Endodermal cell (in vitro differentiated cells): ENCODE measurements around the gene SH2D7. TPM values are rescaled to one million over a fixed set of nuclear protein-coding genes. Genes with fewer than 3 reads are reported as not detected.

Experiments used
- DNase-seq: peaks from one replicate; pipeline ENCODE4 v3.0.0-alpha.2; 2017
- H3K27ac ChIP-seq: 2 replicates; pipeline ENCODE4 v1.5.1; 2013; ENCODE audit warnings: mild to moderate bottlenecking, low read depth, low read length, moderate library complexity
- H3K27me3 ChIP-seq: 2 replicates; pipeline ENCODE4 v1.6.1; 2013; ENCODE audit warnings: mild to moderate bottlenecking, low read length, moderate library complexity; ENCODE audit not compliant: insufficient read depth, control insufficient read depth, poor library complexity, severe bottlenecking
- H3K36me3 ChIP-seq: 2 replicates; pipeline ENCODE4 v1.7.0; 2013; ENCODE audit warnings: mild to moderate bottlenecking, low read length, moderate library complexity; ENCODE audit not compliant: control insufficient read depth, insufficient read depth
- H3K4me1 ChIP-seq: one replicate; pipeline ENCODE4 v1.7.0; 2013; ENCODE audit warnings: low read length; ENCODE audit not compliant: control insufficient read depth, insufficient read depth
- H3K4me3 ChIP-seq: 2 replicates; pipeline ENCODE4 v1.5.1; 2013; ENCODE audit warnings: mild to moderate bottlenecking, low read length, moderate library complexity
- H3K9ac ChIP-seq: 2 replicates; pipeline ENCODE4 v1.6.1; 2013; ENCODE audit warnings: mild to moderate bottlenecking, low read length, moderate library complexity; ENCODE audit not compliant: poor library complexity, severe bottlenecking; ENCODE audit errors: extremely low read depth
- H3K9me3 ChIP-seq: 2 replicates; pipeline ENCODE4 v1.6.1; 2013; ENCODE audit warnings: mild to moderate bottlenecking, low read length, moderate library complexity; ENCODE audit not compliant: control insufficient read depth
- H3K27ac Mint-ChIP-seq: 2 replicates; pipeline ENCODE4 v1.8.0; 2020; ENCODE audit warnings: mixed read lengths
- H3K27me3 Mint-ChIP-seq: 2 replicates; pipeline ENCODE4 v1.8.0; 2021; ENCODE audit warnings: mild to moderate bottlenecking, mixed read lengths; ENCODE audit not compliant: insufficient read depth
- H3K36me3 Mint-ChIP-seq: 2 replicates; pipeline ENCODE4 v1.8.0; 2020; ENCODE audit warnings: low read depth, mixed read lengths
- H3K4me1 Mint-ChIP-seq: 2 replicates; pipeline ENCODE4 v1.8.0; 2020; ENCODE audit warnings: mixed read lengths
- H3K4me3 Mint-ChIP-seq: 2 replicates; pipeline ENCODE4 v1.8.0; 2020; ENCODE audit warnings: mild to moderate bottlenecking, moderate library complexity, mixed read lengths
- H3K9me3 Mint-ChIP-seq: 2 replicates; pipeline ENCODE4 v1.8.0; 2020; ENCODE audit warnings: mild to moderate bottlenecking, mixed read lengths
- WGBS, 2 experiments: methylation state at CpG; one replicate each; pipeline versions ENCODE4 v1.1.5 to v1.1.7; 2013; ENCODE audit warnings: missing lambda C conversion rate in 2 of 2, mixed read lengths in 1 of 2; ENCODE audit not compliant: insufficient coverage in 1 of 2, insufficient read length in 1 of 2; 5-methylcytosine and 5-hydroxymethylcytosine counted together
- total RNA-seq, 2 donors: library from RNA; stranded (reverse); fragmentation: NEBNext Ultra II Directional in 1 of 2; extraction: Animal tissue kit (Norgen Biotek cat#: 25700) in 1 of 2; gene quantifications; 2 replicates in 1 of 2; 3 replicates in 1 of 2; pipeline ENCODE4 v1.2.1, GENCODE V29; 2021
- TF ChIP-seq, protein P1 (sequence below): fragments of 200-600 bp; sonication (generic); conservative IDR thresholded peaks from 2 replicates; pipeline ENCODE4 v1.5.0; 2021; ENCODE audit warnings: antibody characterized with exemption, mild to moderate bottlenecking

Gene SH2D7
- total RNA-seq, 2 donors from 2014 or later: not detected

DNA sequence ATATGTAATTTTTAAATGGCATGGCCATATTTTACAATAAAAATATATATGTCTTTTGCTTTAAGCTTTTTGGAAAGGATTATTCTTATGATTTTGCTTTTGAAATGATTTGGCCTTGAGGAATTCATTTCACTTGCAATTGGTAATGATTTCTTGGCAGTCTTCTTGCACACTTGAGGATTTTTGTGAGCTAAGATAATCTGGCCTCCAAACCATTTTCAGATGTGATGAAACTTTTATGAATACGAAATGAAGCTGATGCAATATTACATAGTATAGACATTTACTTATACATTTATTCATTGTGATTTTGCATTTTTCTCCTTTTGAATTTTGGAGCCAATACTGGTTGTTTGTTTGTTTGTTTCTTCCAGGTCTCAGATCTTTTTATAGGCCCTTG, 6.4 kb upstream of the SH2D7 start:
- DNase-seq: no peak
- no peaks in the 10 kb centered on the region for H3K4me1 Mint-ChIP-seq
- H3K27ac ChIP-seq: no peak overlapping the region
- H3K4me1 ChIP-seq: no peaks in the 10 kb centered on the region
- H3K4me3 Mint-ChIP-seq: no peak overlapping the region
- no peaks in the 10 kb centered on the region for H3K27me3 ChIP-seq
- no peaks in the 10 kb centered on the region for H3K36me3 ChIP-seq
- no peak overlapping the region for H3K4me3 ChIP-seq
- H3K27me3 Mint-ChIP-seq: peaks cover 2% of the 10 kb centered on the region
- TF ChIP-seq, protein P1, sequence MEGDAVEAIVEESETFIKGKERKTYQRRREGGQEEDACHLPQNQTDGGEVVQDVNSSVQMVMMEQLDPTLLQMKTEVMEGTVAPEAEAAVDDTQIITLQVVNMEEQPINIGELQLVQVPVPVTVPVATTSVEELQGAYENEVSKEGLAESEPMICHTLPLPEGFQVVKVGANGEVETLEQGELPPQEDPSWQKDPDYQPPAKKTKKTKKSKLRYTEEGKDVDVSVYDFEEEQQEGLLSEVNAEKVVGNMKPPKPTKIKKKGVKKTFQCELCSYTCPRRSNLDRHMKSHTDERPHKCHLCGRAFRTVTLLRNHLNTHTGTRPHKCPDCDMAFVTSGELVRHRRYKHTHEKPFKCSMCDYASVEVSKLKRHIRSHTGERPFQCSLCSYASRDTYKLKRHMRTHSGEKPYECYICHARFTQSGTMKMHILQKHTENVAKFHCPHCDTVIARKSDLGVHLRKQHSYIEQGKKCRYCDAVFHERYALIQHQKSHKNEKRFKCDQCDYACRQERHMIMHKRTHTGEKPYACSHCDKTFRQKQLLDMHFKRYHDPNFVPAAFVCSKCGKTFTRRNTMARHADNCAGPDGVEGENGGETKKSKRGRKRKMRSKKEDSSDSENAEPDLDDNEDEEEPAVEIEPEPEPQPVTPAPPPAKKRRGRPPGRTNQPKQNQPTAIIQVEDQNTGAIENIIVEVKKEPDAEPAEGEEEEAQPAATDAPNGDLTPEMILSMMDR: no peak
- no CpG with 5 or more reads among the region's 1 CpG for WGBS, 2 experiments
- H3K9me3 Mint-ChIP-seq: no peaks in the 10 kb centered on the region
- no peaks in the 10 kb centered on the region for H3K9me3 ChIP-seq
- H3K36me3 Mint-ChIP-seq: no peaks in the 10 kb centered on the region
- H3K27ac Mint-ChIP-seq: no peak overlapping the region
- H3K9ac ChIP-seq: no peak overlapping the region

DNA sequence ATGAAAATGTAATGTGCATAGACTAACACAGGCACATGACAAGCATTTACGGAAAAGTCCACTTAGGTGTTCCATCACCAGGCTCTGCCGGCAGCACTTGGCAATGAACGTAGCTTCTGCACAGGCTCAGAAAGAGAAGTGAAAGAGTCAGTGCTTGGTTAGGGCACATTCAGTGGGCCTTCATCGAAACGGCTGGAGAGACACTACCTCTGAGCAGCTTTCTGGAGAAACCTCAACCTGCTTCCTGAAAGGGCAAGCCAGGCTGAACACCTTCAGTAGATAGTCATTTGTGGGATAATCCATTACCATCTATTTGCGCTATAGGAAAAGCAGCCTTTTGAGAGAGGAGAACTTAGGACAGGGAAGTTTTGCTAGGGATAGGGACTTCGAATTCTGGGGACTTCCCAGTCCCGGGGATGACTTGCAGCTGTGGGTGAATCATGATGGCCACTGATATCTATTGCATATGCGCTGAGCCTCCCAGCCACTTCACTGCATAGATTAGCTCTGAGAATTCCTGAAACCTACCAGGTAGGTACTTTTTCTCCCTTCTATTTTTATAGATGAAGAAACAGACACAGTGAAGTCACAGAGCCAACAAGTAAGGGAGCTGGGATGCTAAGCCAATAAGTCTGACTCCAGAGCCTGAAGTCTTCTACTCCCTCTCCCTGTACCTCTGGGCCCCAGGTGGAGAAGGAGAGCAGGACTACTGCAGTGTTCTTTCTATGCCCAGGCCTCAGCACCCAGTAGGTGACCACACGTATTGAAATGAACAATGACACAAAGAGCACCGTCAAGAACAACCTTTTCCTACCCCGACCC, 4.2 kb upstream of the SH2D7 start:
- Histone ChIP-seq H3K36me3 (no peaks in the 10 kb centered on the region), H3K4me1 (no peaks in the 10 kb centered on the region), H3K4me3 (no peak overlapping the region), H3K9me3 (no peaks in the 10 kb centered on the region), H3K9ac (no peak overlapping the region), H3K27ac (no peak overlapping the region), H3K27me3 (no peaks in the 10 kb centered on the region)
- WGBS, 2 experiments: 91 to 92% methylated on average over 11 to 12 of the region's 12 CpGs
- Mint-ChIP-seq H3K9me3 (no peaks in the 10 kb centered on the region), H3K36me3 (no peaks in the 10 kb centered on the region), H3K4me1 (no peaks in the 10 kb centered on the region), H3K27ac (no peak overlapping the region), H3K27me3 (peaks cover 12% of the 10 kb centered on the region), H3K4me3 (no peak overlapping the region)
- no peak for DNase-seq
- TF ChIP-seq, protein P1: no peak

DNA sequence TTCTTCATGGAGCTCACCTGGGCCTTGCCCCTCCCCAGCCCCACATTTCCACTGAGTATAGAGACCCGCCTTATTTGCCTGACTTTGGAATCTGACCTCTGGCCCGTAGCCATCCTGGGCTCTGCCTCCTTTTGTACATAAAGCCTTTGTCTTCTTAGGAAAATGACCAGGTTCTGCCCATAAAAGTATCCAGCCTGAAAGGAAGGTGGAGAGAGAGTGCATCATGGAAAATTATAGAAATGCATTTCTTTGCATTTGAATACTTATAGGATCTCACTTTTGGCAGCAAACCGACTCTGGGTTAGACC, 3.6 kb upstream of the SH2D7 start:
- no peaks in the 10 kb centered on the region for H3K36me3 ChIP-seq
- Mint-ChIP-seq H3K27me3 (peaks cover 12% of the 10 kb centered on the region), H3K9me3 (no peaks in the 10 kb centered on the region), H3K4me3 (no peak overlapping the region), H3K27ac (no peak overlapping the region), H3K4me1 (no peaks in the 10 kb centered on the region), H3K36me3 (no peaks in the 10 kb centered on the region)
- no peaks in the 10 kb centered on the region for H3K27me3 ChIP-seq
- DNase-seq: no peak
- 89 to 100% methylated on average over 1 to 3 of the region's 3 CpGs for WGBS, 2 experiments
- H3K27ac ChIP-seq: no peak overlapping the region
- H3K9ac ChIP-seq: no peak overlapping the region
- H3K9me3 ChIP-seq: no peaks in the 10 kb centered on the region
- no peaks in the 10 kb centered on the region for H3K4me1 ChIP-seq
- H3K4me3 ChIP-seq: no peak overlapping the region
- TF ChIP-seq, protein P1: no peak
